Measurements from ENCODE around the gene ZBTB38. TPM values are rescaled to one million over a fixed set of nuclear protein-coding genes. Genes with fewer than 3 reads are reported as not detected.

ZBTB38 gene, protein sequence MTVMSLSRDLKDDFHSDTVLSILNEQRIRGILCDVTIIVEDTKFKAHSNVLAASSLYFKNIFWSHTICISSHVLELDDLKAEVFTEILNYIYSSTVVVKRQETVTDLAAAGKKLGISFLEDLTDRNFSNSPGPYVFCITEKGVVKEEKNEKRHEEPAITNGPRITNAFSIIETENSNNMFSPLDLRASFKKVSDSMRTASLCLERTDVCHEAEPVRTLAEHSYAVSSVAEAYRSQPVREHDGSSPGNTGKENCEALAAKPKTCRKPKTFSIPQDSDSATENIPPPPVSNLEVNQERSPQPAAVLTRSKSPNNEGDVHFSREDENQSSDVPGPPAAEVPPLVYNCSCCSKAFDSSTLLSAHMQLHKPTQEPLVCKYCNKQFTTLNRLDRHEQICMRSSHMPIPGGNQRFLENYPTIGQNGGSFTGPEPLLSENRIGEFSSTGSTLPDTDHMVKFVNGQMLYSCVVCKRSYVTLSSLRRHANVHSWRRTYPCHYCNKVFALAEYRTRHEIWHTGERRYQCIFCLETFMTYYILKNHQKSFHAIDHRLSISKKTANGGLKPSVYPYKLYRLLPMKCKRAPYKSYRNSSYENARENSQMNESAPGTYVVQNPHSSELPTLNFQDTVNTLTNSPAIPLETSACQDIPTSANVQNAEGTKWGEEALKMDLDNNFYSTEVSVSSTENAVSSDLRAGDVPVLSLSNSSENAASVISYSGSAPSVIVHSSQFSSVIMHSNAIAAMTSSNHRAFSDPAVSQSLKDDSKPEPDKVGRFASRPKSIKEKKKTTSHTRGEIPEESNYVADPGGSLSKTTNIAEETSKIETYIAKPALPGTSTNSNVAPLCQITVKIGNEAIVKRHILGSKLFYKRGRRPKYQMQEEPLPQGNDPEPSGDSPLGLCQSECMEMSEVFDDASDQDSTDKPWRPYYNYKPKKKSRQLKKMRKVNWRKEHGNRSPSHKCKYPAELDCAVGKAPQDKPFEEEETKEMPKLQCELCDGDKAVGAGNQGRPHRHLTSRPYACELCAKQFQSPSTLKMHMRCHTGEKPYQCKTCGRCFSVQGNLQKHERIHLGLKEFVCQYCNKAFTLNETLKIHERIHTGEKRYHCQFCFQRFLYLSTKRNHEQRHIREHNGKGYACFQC (N-terminal part only)
- 60.5 TPM for polyA plus RNA-seq (ENCODE audit: insufficient read length)
- long read RNA-seq, donor 1, transcript ZBTB38-211 (3 exons, 644 nt): minor isoform, 8 of 33 reads
- long read RNA-seq, donor 1, transcript ZBTB38-201 (1 exons, 3,588 nt): major isoform, 23 of 33 reads
- long read RNA-seq, donor 1, partial matches to known transcripts: 0 of 33 reads
- long read RNA-seq, donor 1, other reads (novel, unspliced or antisense): 0 of 33 reads
- long read RNA-seq, donor 2, transcript ZBTB38-201 (1 exons, 3,588 nt): major isoform, 10 of 14 reads
- long read RNA-seq, donor 2, partial matches to known transcripts: 0 of 14 reads
- long read RNA-seq, donor 2, other reads (novel, unspliced or antisense): 0 of 14 reads
- long read RNA-seq, donor 3, transcript ZBTB38-201 (1 exons, 3,588 nt): major isoform, 9 of 14 reads
- long read RNA-seq, donor 3, partial matches to known transcripts: 0 of 14 reads
- long read RNA-seq, donor 3, other reads (novel, unspliced or antisense): 0 of 14 reads
- long read RNA-seq, donor 4, transcript ZBTB38-201 (1 exons, 3,588 nt): major isoform, 7 of 9 reads
- long read RNA-seq, donor 4, partial matches to known transcripts: 0 of 9 reads
- long read RNA-seq, donor 4, other reads (novel, unspliced or antisense): 0 of 9 reads
- long read RNA-seq, donor 5, transcript ZBTB38-201 (1 exons, 3,588 nt): major isoform, 5 of 6 reads
- long read RNA-seq, donor 5, partial matches to known transcripts: 0 of 6 reads
- long read RNA-seq, donor 5, other reads (novel, unspliced or antisense): 0 of 6 reads
- long read RNA-seq, donor 6, transcript ZBTB38-201 (1 exons, 3,588 nt): major isoform, 20 of 23 reads
- long read RNA-seq, donor 6, partial matches to known transcripts: 0 of 23 reads
- long read RNA-seq, donor 6, other reads (novel, unspliced or antisense): 0 of 23 reads
- long read RNA-seq, donor 7, transcript ZBTB38-201 (1 exons, 3,588 nt): major isoform, 14 of 22 reads
- long read RNA-seq, donor 7, transcript ZBTB38-211 (3 exons, 644 nt): minor isoform, 7 of 22 reads
- long read RNA-seq, donor 7, partial matches to known transcripts: 0 of 22 reads
- long read RNA-seq, donor 7, other reads (novel, unspliced or antisense): 0 of 22 reads
- long read RNA-seq, donor 8, transcript ZBTB38-201 (1 exons, 3,588 nt): major isoform, 11 of 11 reads
- long read RNA-seq, donor 8, partial matches to known transcripts: 0 of 11 reads
- long read RNA-seq, donor 8, other reads (novel, unspliced or antisense): 0 of 11 reads

DNA sequence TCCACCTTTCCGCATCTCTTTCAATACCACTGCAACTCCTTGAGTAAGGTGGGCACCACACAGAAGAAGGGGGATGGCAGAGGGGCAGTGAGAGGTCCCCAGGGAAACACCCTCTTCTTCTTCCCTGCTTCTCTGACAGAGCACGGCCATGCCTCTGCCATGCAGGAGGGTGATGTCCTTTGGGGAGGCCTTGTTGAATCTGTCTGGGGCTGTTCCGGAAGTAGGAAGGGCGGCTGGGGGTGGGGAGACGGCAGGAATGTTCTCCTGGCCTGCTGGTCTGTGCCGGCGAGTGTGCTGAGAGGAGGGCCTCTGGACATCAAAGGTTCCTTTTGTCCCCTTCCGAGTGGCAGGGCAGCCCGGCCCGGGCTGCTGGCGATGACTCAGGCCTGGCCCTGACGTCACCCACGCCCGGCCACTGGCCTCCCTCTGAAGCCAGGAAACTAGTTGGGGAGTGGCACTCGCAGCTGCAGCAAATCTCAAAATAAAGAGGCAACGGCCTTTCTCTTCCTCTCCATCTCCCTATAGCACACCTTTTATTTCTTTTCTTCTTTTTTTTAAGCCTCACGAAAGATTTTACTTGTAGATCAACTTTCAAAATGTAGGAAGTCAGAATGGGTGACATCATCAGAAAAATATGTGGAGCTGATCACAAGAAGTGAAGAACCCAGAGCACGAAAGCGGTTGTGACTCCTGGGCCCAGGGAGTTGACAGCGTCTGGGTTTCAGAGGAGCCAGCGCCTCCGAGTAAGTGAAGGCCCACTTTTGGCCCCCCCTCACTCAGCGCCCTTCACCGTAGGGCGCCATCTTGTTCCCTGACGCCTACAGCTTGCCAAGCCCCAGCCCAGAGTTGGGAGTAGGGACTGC is at the start of gene ZBTB38:
ZBTB38 (plus strand) TSS at position 443 of the 863 bp plus-strand sequence. CDS start 73,885 bp downstream, outside the sequence.
- DNase-seq: peak; percentile 56

DNA sequence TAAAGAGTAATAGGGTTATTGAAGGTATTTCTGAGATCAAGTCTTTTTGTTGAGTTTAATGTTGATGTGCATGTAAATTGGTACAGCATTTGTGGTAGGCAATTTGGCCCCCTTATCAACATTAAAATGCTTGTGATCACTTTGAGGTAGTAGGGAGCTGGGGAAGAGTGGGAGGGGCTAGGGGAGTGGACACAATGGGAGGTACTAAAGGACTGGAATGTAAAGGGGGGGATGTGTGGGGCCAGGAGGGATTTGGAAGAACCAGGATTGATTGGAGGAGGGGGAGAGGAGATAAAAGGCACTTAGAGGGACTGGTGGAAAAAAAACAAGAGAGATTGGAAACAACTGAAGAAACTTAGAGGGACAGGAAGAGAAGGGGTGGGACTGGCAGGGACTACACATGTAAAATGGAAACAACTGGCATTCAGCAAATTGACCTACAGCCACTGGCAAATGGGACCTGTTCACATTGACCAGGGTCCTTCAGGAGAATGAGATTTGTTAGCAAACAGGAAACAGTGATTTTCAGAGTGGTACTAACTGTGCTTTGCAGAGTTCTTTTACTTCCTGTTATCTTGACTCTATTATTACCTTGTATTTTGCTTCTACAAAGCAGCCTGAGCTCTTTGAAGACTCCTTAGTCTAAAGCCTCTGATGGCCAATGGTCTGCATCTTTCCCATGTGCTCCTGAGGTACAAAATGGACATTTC is 47.8 kb upstream of the ZBTB38 start:
- no peak for DNase-seq

- no peak for DNase-seq
These were observed 47.2 kb upstream of the ZBTB38 start for GRCh38 chr3:141321109-141321497.

DNA sequence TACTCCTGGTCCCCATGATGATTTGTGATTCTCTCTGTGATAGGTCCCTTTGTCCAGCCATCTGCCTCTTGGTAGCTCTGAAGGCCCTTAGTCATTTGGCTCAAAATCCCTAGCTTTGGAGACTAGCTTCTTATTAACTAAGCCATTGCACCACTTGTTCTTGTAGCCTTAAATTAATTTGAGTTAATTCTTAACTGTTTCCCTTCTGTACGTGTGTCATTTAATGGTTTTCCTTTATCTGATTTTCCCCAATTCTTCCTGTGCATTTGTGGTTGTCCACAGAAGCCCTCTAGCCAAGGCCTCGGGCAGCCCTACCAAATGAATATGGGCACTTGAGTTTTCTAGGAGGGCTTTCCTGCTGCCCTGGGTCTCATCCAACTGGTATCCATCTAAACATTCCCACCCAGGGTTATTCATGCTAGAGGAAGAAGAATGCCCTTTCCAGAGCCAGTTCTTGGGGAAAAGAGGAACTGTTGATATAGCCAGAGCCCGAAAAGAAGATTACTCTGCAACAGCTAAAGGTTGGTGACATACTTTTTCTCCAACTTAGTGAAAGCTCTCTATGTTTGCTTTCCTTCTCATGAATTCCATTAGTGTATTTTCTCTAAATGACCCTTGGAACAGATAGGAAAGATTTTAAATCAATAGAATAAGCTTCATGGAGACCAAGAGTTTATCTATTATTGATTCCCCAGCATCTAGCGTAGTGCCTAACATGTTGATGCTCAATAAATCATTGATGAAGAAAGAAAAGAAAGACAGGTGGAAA is 44.2 kb upstream of the ZBTB38 start:
- DNase-seq: no peak

GRCh38 chr3:141326123-141326522 is 42.2 kb upstream of the ZBTB38 start:
- DNase-seq: no peak

DNA sequence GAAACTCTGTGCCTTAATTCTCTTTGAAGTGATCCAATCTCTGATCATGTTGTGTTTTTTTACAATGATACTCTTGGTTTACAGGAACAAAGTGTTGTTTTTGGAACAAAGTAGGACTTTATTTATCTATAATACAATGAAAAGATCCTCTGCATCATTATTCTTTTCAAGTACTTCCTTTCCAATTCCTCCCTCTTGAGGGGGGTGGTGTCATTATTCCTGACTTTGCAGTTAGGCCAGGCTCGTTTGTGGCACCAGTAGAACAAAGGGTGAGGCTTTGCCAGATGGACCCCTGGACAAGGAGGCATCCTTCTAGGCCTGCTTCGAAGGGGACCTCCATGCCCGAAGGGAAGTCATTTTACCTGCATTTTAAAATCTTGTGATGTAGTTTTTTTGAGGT is 41.7 kb upstream of the ZBTB38 start:
- DNase-seq: no peak

DNA sequence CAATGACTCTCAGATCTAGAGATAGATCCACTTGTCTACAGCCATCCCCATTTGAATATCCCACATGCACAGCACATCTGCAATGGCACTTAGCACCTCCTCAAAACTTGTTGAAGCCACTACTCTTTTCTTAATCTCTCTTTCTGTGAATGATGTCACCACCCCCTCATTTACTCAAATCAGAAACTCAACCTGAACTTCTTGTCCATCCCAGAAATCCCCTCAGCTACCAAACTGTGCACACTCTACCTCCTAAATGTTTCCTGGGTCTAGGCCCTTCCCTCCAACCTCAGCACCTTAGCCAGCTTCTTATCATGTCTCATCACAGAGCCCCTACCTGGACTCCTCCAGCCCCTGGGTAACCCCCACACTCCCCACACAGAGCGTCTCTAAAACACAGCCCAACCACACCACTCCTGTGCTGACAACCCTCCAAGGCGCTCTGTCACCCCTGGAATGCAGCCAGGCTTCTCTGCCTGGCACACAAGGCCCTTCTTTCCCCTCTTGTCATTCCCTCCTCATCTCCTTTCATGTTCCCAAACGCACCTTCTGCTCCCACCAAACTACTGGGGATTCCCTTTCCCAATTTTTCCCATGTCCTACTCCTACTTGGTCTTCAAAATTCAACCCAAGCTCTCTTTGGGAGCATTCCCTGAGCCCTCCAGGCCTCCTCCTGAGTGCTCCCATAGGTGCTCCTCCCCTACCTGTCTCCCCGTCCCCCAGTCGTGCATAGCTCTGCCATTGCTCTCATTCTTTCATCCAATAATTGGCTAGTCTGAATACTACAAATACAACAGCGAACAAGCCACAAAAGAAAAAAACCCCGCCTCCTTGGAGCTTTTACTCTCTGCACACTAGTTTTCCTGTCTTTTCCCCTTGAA is 39.8 kb upstream of the ZBTB38 start:
- no peak for DNase-seq

- no peak for DNase-seq
These were observed 38.1 kb upstream of the ZBTB38 start for GRCh38 chr3:141330235-141330634.

DNA sequence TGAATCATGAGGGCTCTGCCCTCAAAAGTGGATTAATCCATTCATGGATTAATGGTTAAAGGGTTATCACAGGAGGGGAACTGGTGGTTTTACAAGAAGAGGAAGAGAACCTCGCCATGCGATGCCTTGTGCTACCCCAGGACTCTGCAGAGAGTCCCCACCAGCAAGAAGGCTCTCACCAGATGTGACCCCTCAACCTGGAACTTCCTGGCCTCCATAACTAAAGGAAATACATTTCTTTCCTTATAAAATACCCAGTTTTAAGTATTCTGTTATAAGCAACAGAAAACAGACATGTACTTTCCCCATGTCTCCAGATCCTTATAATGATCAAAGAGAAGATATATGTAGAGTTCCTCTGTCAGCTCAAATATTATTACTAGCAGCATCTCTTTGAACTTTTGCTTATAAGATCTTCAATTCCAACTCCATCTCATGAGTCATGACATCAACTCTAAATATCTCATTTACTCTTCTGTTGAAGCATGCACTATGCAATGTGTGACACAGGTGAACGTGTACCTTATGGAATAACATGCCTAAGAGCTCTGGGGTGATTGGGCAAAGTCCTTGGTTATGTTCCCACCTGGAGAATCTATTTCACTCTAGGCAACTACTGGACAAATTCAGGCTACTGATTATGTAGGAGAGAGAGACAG is 37.5 kb upstream of the ZBTB38 start:
- DNase-seq: no peak

DNA sequence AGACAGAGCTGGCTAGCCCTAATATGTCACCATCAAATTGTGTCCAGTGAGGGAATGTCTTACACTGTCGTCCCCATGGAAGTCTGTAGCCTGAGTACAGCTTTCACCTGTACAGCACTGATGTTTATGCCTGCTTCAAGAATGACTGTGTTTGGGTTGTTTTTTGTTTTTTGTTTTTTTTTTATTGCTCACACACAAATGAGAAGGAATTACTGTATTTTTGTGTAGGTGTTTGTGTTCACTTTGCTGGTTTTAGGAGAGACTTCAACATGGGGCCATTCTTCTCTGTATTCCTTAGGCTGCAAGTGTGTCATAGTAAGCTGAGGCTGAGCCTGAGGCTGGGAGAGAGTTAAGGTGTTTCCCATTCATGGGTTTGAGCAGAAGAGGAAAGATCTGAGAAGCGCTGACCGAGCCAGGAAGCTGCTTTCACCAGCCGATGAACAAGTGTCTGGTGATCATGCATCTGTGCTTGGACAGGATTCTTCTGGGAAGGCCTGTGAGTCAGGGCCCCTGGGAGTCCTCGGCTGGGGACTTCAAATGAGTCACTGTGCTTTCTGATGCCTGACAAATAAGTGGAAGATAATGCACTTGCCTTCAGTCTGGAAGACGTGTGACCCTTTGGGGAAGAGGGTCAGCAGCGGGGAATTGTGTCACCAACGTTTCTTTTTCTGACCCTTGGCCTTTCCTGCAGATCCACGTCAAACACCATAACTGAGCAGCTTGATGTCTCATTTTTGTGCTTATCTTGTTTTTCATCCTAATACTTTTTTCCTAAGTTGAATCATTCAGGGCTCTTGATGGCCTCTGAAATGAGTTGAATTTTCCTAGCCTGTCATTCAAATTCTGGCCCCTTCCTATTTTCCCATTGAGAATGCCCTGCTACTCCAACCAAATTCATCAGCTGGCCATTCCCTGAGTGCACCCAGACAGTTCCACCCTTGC is 36.7 kb upstream of the ZBTB38 start:
- DNase-seq: no peak

DNA sequence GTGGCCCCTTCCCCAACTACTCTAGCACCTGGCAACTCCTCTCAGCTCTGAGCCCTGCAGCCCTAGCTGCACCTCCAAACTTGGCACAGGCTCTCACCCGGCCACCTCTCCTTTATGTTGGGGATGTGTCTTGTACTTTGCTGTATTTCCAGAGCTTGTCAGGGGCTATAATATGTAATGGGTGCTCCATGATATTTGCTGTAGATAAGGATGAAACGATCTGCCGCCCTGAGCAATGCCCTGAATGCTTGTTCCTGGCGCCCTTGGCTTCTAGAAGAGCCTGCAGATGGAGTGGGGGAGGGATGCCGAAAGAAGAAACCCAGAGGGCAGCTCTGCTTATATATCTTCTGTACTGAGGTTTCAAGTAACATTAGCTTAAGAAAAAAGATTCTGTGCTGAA is 35.9 kb upstream of the ZBTB38 start:
- no peak for DNase-seq

- DNase-seq: no peak
These were observed 34.3 kb upstream of the ZBTB38 start for GRCh38 chr3:141333836-141334626.

DNA sequence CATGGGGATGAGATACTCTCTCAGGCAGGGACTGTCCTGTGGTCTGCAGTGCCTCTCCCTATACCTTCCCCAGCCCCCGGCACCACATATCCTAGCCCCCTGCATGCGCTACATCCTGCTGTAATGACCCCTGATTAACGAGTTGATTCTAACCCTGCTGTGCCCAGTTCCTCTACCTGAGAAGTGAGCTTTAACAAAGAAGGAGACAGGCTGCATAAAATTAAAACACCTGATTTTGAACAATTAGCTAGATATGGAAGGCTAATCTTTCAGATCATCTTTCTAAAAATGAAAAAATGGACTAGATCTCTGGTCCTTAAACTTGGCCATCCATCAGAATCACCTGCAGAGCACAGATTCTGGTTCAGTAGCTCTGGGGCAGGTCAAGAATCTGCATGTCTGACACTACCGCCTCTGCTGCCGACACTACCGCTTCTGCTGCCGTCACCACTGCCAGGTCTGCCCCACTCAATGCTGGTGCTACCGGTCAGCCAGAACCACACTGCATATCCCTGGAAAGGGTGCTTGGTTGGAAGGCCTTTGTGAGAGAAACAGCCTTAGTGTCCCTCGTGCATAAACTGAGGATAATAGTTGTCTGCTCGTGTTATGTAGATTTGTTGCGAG is 33.6 kb upstream of the ZBTB38 start:
- DNase-seq: no peak
